ENCODE data around the gene PRSS38. TPM values are rescaled to one million over a fixed set of nuclear protein-coding genes. Genes with fewer than 3 reads are reported as not detected.

Gene PRSS38
- total and polyA plus RNA-seq, 10 of the 15 experiments (the other 5 are each of a cell fraction or from before 2014, with no cell fraction given), result not detected

DNA sequence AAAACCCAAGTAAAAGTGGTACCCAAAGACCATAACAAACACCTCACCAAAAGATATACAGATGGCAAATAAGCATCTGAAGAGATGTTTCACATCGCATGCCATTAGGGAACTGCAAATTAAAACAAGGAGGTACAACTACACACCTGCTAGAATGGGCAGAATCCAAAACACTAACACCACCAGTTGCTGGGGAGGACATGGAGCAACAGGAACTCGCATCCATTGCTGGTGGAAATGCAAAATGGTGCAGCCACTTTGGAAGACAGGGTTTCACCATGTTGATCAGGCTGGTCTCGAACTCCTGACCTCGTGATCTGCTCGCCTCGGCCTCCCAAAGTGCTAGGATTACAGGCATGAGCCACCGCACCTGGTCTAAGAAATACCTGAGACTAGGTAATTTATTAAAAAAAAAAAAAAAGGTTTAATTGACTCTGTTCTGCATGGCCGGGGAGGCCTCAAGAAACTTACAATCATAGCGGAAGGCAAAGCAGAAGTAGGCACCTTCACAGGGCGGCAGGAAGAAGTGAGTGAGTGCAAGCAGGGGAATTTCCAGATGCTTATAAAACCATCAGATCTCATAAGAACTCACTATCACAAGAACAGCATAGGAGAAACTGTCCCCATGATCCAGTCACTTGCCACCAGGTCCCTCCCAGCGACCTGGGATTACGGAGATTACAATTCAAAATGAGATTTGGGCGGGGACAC lies 30.2 kb upstream of the PRSS38 start:
- DNase-seq (ENCODE audit: low read depth, low spot score), result no peak
- WGBS (ENCODE audit: insufficient coverage, insufficient replicate concordance, low lambda C conversion rate, missing lambda C conversion rate), result 47% methylated on average over 13 of the region's 13 CpGs

GRCh38 chr1:227785805-227786671 lies 29.4 kb upstream of the PRSS38 start:
- intact Hi-C loops (cut with micrococcal nuclease; ENCODE audit: unreplicated experiment), result loop anchor here (5.0 to 10.0 kb wide), 2 partner anchors 51 to 621 kb away; partner anchors contain the start of genes JMJD4, SNAP47 and TRIM11
- ChIA-PET SMC1A (ENCODE audit: uncharacterized antibody, unreplicated experiment) (no interaction called here), POLR2A (no interaction called here), CTCF (no interaction called here), RAD21 (ENCODE audit: unreplicated experiment) (no interaction called here)
- ATAC-seq, result no peak
- Histone ChIP-seq H3K4me1 (ENCODE audit: control insufficient read depth, insufficient read depth, low read length) (peaks cover 10% of the 10 kb centered on the region), H3K9me3 (replicated peaks; ENCODE audit: control insufficient read depth, insufficient read depth, low read length) (no peaks in the 10 kb centered on the region), H2AFZ (ENCODE audit: control insufficient read depth, low read depth, low read length) (no peak overlapping the region), H3K27ac (ENCODE audit: control insufficient read depth, insufficient read depth) (no peak overlapping the region), H4K20me1 (ENCODE audit: control insufficient read depth, insufficient read depth) (no peaks in the 10 kb centered on the region), H3K36me3 (ENCODE audit: control insufficient read depth in 2 of 2, insufficient read depth in 2 of 2, low read length in 1 of 2) (no peaks in the 10 kb centered on the region), H3K79me2 (ENCODE audit: control insufficient read depth, insufficient read depth, low read length) (no peaks in the 10 kb centered on the region), H3K4me2 (ENCODE audit: control insufficient read depth, insufficient read depth) (no peak overlapping the region), H3K4me3 (no peak overlapping the region), H3K27me3 (replicated peaks in 1 of 2; ENCODE audit: control insufficient read depth in 2 of 2, insufficient read depth in 2 of 2, low read length in 1 of 2) (no peaks in the 10 kb centered on the region), H3K9ac (ENCODE audit: control insufficient read depth, insufficient read depth, low read length) (no peak overlapping the region)
- in situ Hi-C loops (cut with MboI), result no loop called here
- WGBS (ENCODE audit: insufficient coverage, insufficient replicate concordance, low lambda C conversion rate, missing lambda C conversion rate), result 64% methylated on average over 19 of the region's 19 CpGs
- FAIRE-seq, result no peak
- no TSS peak for BruUV-seq (replicated peaks)
- DNase-seq (ENCODE audit: low read depth, low spot score), result no peak
- TF ChIP-seq, protein P1, sequence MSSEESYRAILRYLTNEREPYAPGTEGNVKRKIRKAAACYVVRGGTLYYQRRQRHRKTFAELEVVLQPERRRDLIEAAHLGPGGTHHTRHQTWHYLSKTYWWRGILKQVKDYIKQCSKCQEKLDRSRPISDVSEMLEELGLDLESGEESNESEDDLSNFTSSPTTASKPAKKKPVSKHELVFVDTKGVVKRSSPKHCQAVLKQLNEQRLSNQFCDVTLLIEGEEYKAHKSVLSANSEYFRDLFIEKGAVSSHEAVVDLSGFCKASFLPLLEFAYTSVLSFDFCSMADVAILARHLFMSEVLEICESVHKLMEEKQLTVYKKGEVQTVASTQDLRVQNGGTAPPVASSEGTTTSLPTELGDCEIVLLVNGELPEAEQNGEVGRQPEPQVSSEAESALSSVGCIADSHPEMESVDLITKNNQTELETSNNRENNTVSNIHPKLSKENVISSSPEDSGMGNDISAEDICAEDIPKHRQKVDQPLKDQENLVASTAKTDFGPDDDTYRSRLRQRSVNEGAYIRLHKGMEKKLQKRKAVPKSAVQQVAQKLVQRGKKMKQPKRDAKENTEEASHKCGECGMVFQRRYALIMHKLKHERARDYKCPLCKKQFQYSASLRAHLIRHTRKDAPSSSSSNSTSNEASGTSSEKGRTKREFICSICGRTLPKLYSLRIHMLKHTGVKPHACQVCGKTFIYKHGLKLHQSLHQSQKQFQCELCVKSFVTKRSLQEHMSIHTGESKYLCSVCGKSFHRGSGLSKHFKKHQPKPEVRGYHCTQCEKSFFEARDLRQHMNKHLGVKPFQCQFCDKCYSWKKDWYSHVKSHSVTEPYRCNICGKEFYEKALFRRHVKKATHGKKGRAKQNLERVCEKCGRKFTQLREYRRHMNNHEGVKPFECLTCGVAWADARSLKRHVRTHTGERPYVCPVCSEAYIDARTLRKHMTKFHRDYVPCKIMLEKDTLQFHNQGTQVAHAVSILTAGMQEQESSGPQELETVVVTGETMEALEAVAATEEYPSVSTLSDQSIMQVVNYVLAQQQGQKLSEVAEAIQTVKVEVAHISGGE (CRISPR knock-in tag; IDR thresholded peaks at IDR 0.05), result no peak
- TF ChIP-seq TCF7 (IDR thresholded peaks at IDR 0.05; ENCODE audit: borderline replicate concordance), result no peak
- TF ChIP-seq RCOR1 (conservative IDR thresholded peaks at IDR 0.05; ENCODE audit: low read depth, low read length), result no peak
- no peak for TF ChIP-seq BHLHE40 (IDR thresholded peaks at IDR 0.05; ENCODE audit: borderline replicate concordance in 1 of 2, low read depth in 2 of 2, low read length in 1 of 2)
- TF ChIP-seq LARP7 (IDR thresholded peaks at IDR 0.05), result no peak
- TF ChIP-seq TARDBP (IDR thresholded peaks at IDR 0.05; ENCODE audit: borderline replicate concordance), result no peak
- TF ChIP-seq ELK1 (IDR thresholded peaks at IDR 0.05; ENCODE audit: low read depth, low read length), result no peak
- TF ChIP-seq MAX (IDR thresholded peaks at IDR 0.05; ENCODE audit: low read depth, low read length), result no peak

More for the DNA sequence above, 30.2 kb upstream of the PRSS38 start:
- FAIRE-seq (no peak), ATAC-seq (no peak)
- ChIA-PET SMC1A (ENCODE audit: uncharacterized antibody, unreplicated experiment) (no interaction called here), POLR2A (no interaction called here), CTCF (no interaction called here), RAD21 (ENCODE audit: unreplicated experiment) (no interaction called here)
- Histone ChIP-seq H2AFZ (ENCODE audit: control insufficient read depth, low read depth, low read length) (no peak overlapping the region; the same call in 1 of the 2 replicates), H4K20me1 (ENCODE audit: control insufficient read depth, insufficient read depth) (no peaks in the 10 kb centered on the region), H3K36me3 (ENCODE audit: control insufficient read depth in 2 of 2, insufficient read depth in 2 of 2, low read length in 1 of 2) (peaks cover 0 to 5% of the 10 kb centered on the region in 2 experiments; a peak in 1 of 4 replicates), H3K4me3 (no peak overlapping the region), H3K27me3 (replicated peaks in 1 of 2; ENCODE audit: control insufficient read depth in 2 of 2, insufficient read depth in 2 of 2, low read length in 1 of 2) (no peaks in the 10 kb centered on the region), H3K4me2 (ENCODE audit: control insufficient read depth, insufficient read depth) (no peak overlapping the region), H3K4me1 (ENCODE audit: control insufficient read depth, insufficient read depth, low read length) (peaks cover 10% of the 10 kb centered on the region), H3K9ac (ENCODE audit: control insufficient read depth, insufficient read depth, low read length) (no peak overlapping the region), H3K9me3 (replicated peaks; ENCODE audit: control insufficient read depth, insufficient read depth, low read length) (no peaks in the 10 kb centered on the region), H3K27ac (ENCODE audit: control insufficient read depth, insufficient read depth) (no peak overlapping the region), H3K79me2 (ENCODE audit: control insufficient read depth, insufficient read depth, low read length) (no peaks in the 10 kb centered on the region)
- in situ Hi-C loops (cut with MboI) (no loop called here), intact Hi-C loops (cut with micrococcal nuclease; ENCODE audit: unreplicated experiment) (loop anchor here (5.0 to 10.0 kb wide), 2 partner anchors 50 to 622 kb away; partner anchors contain the start of genes JMJD4, SNAP47 and TRIM11)
- BruUV-seq (replicated peaks), result no TSS peak
- TF ChIP-seq CREM (IDR thresholded peaks at IDR 0.05; ENCODE audit: low read depth), result no peak
- no peak for TF ChIP-seq CBX3 (IDR thresholded peaks at IDR 0.05; ENCODE audit: borderline replicate concordance, low read depth)
- TF ChIP-seq RAD21 (IDR thresholded peaks at IDR 0.05; ENCODE audit: insufficient read depth, low read depth, low read length), result no peak
- TF ChIP-seq FOXM1 (IDR thresholded peaks at IDR 0.05; ENCODE audit: low read depth, low read length), result no peak

All from GM12878 (cell line).